Naive thymus-derived CD8-positive, alpha-beta T cell (primary cell): Measurements from ENCODE around the gene PEX11A. TPM values are rescaled to one million over a fixed set of nuclear protein-coding genes. Genes with fewer than 3 reads are reported as not detected.

Experiments used
- ATAC-seq, 2 donors: fragments of 150-1000 bp; cut with Tn5 transposase in 1 of 2; sonication (Bioruptor Pico), chemical (Tn5 transposase) in 1 of 2; 1 replicate in 1 of 2; 2 replicates in 1 of 2; pipeline ENCODE4 v1.10.0; 2021; ENCODE audit warnings: mild to moderate bottlenecking in 2 of 2, moderate library complexity in 2 of 2
- POLR2A ChIA-PET: fragments of 350-600 bp; sonication (Branson Sonifier 250); formaldehyde crosslinking; loops from one replicate; lab custom pipeline; 2021; ENCODE audit warnings: antibody characterized with exemption; lab: Charles Lee
- DNase-seq, 10 donors: peaks; one replicate each; pipeline versions ENCODE4 v3.0.0 to v3.0.0-alpha.2; 2020 to 2022
- H3K27ac Mint-ChIP-seq, 10 donors: one replicate each; pipeline ENCODE4 v1.8.0; 2020 to 2022; ENCODE audit warnings: mild to moderate bottlenecking in 10 of 10, mixed read lengths in 10 of 10, moderate library complexity in 4 of 10, inconsistent platforms in 1 of 10
- H3K27me3 Mint-ChIP-seq, 5 donors: one replicate each; pipeline ENCODE4 v1.8.0; 2021 to 2022; ENCODE audit warnings: mixed read lengths in 5 of 5
- H3K36me3 Mint-ChIP-seq, 3 donors: one replicate each; pipeline ENCODE4 v1.8.0; 2020 to 2022; ENCODE audit warnings: mixed read lengths in 3 of 3, mild to moderate bottlenecking in 2 of 3, inconsistent platforms in 1 of 3
- H3K4me1 Mint-ChIP-seq, 4 donors: one replicate each; pipeline ENCODE4 v1.8.0; 2021 to 2022; ENCODE audit warnings: mixed read lengths in 4 of 4
- H3K4me3 Mint-ChIP-seq, 10 donors: one replicate each; pipeline ENCODE4 v1.8.0; 2020 to 2022; ENCODE audit warnings: mild to moderate bottlenecking in 10 of 10, mixed read lengths in 10 of 10, moderate library complexity in 6 of 10, inconsistent platforms in 1 of 10
- H3K9me3 Mint-ChIP-seq, 9 donors: one replicate each; pipeline ENCODE4 v1.8.0; 2020 to 2022; ENCODE audit warnings: mixed read lengths in 9 of 9, mild to moderate bottlenecking in 3 of 9, inconsistent platforms in 1 of 9, moderate library complexity in 1 of 9
- polyA plus RNA-seq, 3 donors: library from polyadenylated mRNA; unstranded; fragments of 300-500 nt; fragmentation: Illumina TruSeq; gene quantifications; one replicate each; pipeline ENCODE4 v1.2.3, GENCODE V29; 2021
- total RNA-seq, 8 experiments: library from RNA in 2 of 8; stranded (reverse) in 2 of 8; gene quantifications; one replicate each; pipeline ENCODE4 v1.2.3 and lab custom pipeline; 2021 to 2026

Gene PEX11A
- total and polyA plus RNA-seq, 5 experiments from 2014 or later: 2.3 to 3.8 (median 2.7) TPM

GRCh38 chr15:89649716-89650115 lies 40.8 kb downstream of the PEX11A start:
- POLR2A ChIA-PET: no interaction called here
- peaks cover 7 to 13% (median 8%) of the 10 kb centered on the region in 4 donors for H3K4me1 Mint-ChIP-seq

DNA sequence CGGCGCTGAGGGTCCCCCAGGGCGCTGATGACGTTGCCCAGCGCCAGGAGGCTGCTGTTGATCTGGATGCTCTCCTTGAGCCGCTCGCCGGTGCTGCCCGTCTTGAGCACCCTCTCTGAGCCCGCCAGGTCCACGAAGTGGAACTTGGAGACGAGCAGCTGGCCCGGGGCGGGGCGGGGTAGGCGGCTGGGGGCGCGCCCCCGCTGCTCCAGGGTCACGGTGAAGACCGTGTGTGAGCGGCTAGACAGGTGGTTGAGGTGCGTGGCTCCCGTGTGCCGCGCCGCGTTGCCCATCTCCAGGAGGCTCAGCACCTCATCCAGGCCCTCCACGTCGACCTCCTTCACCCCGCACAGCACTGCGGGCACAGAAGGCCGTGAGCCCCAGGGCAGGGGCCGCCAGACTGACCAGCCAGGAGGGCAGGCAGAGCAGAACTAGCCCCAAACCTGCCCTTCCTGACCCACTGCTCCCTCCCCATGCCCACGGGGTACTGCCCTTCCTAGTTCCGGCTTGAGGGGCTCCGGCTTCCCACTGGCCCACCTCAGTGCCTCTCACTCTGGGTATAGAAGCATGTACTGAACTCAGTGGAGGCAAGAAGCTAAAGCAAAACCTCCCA lies 41.4 kb downstream of the PEX11A start:
- H3K4me3 Mint-ChIP-seq: no peak overlapping the region
- peaks cover 2 to 7% (median 3%) of the 10 kb centered on the region in 4 donors for H3K4me1 Mint-ChIP-seq
- H3K9me3 Mint-ChIP-seq: no peaks in the 10 kb centered on the region
- POLR2A ChIA-PET: no interaction called here
- DNase-seq: no peak
- no peak for ATAC-seq
- no peaks in the 10 kb centered on the region for H3K36me3 Mint-ChIP-seq
- H3K27me3 Mint-ChIP-seq: peaks cover 6 to 26% (median 19%) of the 10 kb centered on the region in 5 donors
- H3K27ac Mint-ChIP-seq: no peak overlapping the region

More at GRCh38 chr15:89649716-89650115, 40.8 kb downstream of the PEX11A start:
- no peak overlapping the region for H3K4me3 Mint-ChIP-seq
- H3K9me3 Mint-ChIP-seq: no peaks in the 10 kb centered on the region
- H3K27ac Mint-ChIP-seq: no peak overlapping the region
- DNase-seq: no peak
- no peak for ATAC-seq
- no peaks in the 10 kb centered on the region for H3K36me3 Mint-ChIP-seq
- H3K27me3 Mint-ChIP-seq: peaks cover 9 to 32% (median 25%) of the 10 kb centered on the region in 5 donors

GRCh38 chr15:89648106-89649012 lies 42.2 kb downstream of the PEX11A start:
- H3K4me1 Mint-ChIP-seq: peaks cover 2 to 5% (median 3%) of the 10 kb centered on the region in 4 donors
- no peaks in the 10 kb centered on the region for H3K36me3 Mint-ChIP-seq
- H3K27ac Mint-ChIP-seq: no peak overlapping the region
- peak overlapping the region in 1 of 10 donors; percentile 20 for H3K4me3 Mint-ChIP-seq
- no peak for ATAC-seq
- no peaks in the 10 kb centered on the region for H3K9me3 Mint-ChIP-seq
- no peak for DNase-seq
- POLR2A ChIA-PET: no interaction called here
- peaks cover 4 to 19% (median 12%) of the 10 kb centered on the region in 5 donors for H3K27me3 Mint-ChIP-seq

DNA sequence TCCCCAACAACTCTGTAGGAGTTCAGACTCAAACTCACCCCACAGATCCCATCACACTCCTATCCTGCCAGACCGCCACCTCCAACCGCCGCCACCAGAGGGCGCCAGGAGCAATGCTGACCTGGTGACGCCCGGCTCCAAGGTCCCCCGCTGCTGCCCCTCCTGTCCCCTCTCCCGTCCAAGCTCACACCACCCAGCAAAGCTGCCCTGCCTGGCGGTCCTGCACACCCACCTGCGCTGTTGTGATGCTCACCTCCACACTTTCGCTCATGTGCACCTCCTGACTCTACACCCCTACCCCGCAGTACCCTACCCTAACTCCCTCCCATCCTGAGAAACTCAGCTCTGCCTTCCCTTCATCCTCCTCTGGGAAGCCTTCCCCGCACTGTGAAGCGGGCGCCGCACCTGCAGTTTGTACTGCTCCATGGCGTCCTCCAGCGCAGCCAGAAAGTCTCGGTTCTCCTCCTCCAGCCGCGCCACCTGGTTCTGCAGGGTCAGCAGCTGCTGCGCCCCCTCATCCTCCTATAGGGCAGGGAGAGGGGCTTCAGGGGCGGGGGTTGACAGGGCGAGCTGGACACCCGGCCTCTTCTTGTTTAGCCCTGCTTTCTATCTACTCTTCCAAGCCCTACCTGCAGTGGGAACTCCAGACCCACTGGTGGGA lies 43.2 kb downstream of the PEX11A start:
- peak in 8 of 10 donors; percentile 23 to 48 (median 34) for DNase-seq
- H3K27ac Mint-ChIP-seq: peak overlapping the region in 1 of 10 donors; percentile 29
- H3K4me3 Mint-ChIP-seq: no peak overlapping the region
- peaks cover 0 to 10% (median 6%) of the 10 kb centered on the region in 5 donors for H3K27me3 Mint-ChIP-seq
- H3K4me1 Mint-ChIP-seq: peaks cover 0 to 5% (median 3%) of the 10 kb centered on the region in 4 donors
- no peaks in the 10 kb centered on the region for H3K36me3 Mint-ChIP-seq
- POLR2A ChIA-PET: no interaction called here
- no peak for ATAC-seq
- H3K9me3 Mint-ChIP-seq: no peaks in the 10 kb centered on the region

GRCh38 chr15:89646416-89647141 lies 44.0 kb downstream of the PEX11A start:
- ATAC-seq: no peak
- no peak overlapping the region for H3K27ac Mint-ChIP-seq
- no peaks in the 10 kb centered on the region for H3K9me3 Mint-ChIP-seq
- H3K4me3 Mint-ChIP-seq: no peak overlapping the region
- POLR2A ChIA-PET: no interaction called here
- peaks cover 0 to 5% (median 3%) of the 10 kb centered on the region in 4 donors for H3K4me1 Mint-ChIP-seq
- no peak for DNase-seq
- H3K27me3 Mint-ChIP-seq: peaks cover 0 to 3% (median 0%) of the 10 kb centered on the region in 5 donors
- no peaks in the 10 kb centered on the region for H3K36me3 Mint-ChIP-seq

DNA sequence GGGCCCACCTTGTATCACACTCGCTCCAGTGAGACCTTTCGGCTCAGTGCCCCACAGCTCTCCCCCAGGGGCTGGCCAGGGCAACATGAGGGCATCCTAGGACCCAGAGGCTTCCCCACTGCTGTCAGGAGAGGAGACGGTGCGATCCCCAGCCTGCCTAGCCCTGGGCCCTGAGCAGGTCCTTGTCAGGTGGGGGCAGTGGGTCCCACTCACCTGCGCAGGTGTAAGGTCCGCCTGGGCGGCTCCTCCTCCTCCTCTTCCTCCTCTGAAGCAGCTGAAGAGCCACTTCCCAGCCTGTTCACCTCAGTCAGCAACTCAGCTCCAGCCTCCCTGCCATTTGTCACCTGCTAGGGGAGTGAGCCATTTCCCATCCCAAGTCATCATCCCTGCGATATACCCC lies 44.9 kb downstream of the PEX11A start:
- H3K4me3 Mint-ChIP-seq: no peak overlapping the region
- ATAC-seq (no peak), DNase-seq (no peak)
- H3K4me1 Mint-ChIP-seq: peaks cover 0 to 5% (median 3%) of the 10 kb centered on the region in 4 donors
- POLR2A ChIA-PET: no interaction called here
- no peaks in the 10 kb centered on the region for H3K36me3 Mint-ChIP-seq
- no peak overlapping the region for H3K27ac Mint-ChIP-seq
- H3K9me3 Mint-ChIP-seq: no peaks in the 10 kb centered on the region
- H3K27me3 Mint-ChIP-seq: peaks cover 0 to 3% (median 0%) of the 10 kb centered on the region in 5 donors

DNA sequence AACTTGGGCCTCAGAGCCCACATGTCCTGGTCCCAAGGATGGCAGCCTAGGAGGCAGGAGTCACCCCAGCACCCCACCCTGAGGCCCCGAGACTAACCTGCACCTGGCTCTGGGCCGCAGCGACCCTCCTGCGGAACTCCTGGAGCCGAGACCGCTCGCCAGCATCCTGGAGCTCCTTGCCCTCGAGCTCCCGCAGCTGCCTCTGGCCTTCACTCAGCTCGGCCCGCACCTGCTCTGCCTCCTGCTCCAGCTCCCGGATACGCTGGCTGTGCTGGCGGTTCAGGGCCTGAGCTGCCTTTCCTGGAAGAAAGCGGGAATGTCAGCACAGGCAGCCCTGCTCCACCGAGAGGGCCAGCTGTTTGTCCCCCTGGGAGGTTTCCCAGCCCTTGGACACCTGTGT lies 48.4 kb downstream of the PEX11A start:
- peaks cover 0 to 2% (median under 1%) of the 10 kb centered on the region in 4 donors for H3K4me1 Mint-ChIP-seq
- DNase-seq (no peak), ATAC-seq (no peak)
- H3K9me3 Mint-ChIP-seq: no peaks in the 10 kb centered on the region
- POLR2A ChIA-PET: no interaction called here
- no peak overlapping the region for H3K4me3 Mint-ChIP-seq
- peaks cover 0 to under 1% (median 0%) of the 10 kb centered on the region in 5 donors for H3K27me3 Mint-ChIP-seq
- no peak overlapping the region for H3K27ac Mint-ChIP-seq
- H3K36me3 Mint-ChIP-seq: no peaks in the 10 kb centered on the region

DNA sequence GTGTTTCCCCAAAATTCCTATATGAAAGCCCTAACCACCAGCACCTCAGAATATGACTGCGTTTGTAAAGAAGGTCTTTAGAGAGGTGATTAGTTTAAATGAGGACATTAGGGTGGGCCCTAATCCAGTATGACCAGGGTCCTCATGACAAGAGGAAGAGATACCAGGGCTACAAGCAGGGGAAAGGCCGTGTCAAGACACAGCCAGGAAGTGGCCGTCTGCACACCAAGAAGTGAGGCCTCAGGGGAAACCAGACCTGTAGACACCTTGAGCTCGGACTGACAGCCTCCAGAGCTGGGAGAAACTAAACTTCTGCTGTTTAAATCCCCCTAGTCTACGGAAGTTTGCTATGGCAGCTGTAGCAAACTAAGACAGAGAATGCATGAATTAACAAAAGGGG lies 49.5 kb downstream of the PEX11A start:
- no peaks in the 10 kb centered on the region for H3K9me3 Mint-ChIP-seq
- H3K27ac Mint-ChIP-seq: no peak overlapping the region
- H3K4me1 Mint-ChIP-seq: no peaks in the 10 kb centered on the region
- POLR2A ChIA-PET: no interaction called here
- H3K27me3 Mint-ChIP-seq: no peaks in the 10 kb centered on the region
- H3K4me3 Mint-ChIP-seq: no peak overlapping the region
- no peaks in the 10 kb centered on the region for H3K36me3 Mint-ChIP-seq
- no peak for DNase-seq
- ATAC-seq: no peak

- no peaks in the 10 kb centered on the region for H3K4me1 Mint-ChIP-seq
- H3K36me3 Mint-ChIP-seq: no peaks in the 10 kb centered on the region
- H3K4me3 Mint-ChIP-seq: no peak overlapping the region
- no peaks in the 10 kb centered on the region for H3K27me3 Mint-ChIP-seq
- no peak overlapping the region for H3K27ac Mint-ChIP-seq
- ATAC-seq (no peak), DNase-seq (no peak)
- POLR2A ChIA-PET: no interaction called here
- peaks cover 0 to 2% (median 0%) of the 10 kb centered on the region in 9 donors for H3K9me3 Mint-ChIP-seq
These were observed 50.3 kb downstream of the PEX11A start for GRCh38 chr15:89640245-89640644.

- POLR2A ChIA-PET: no interaction called here
- Mint-ChIP-seq H3K36me3 (no peaks in the 10 kb centered on the region), H3K27ac (no peak overlapping the region), H3K27me3 (no peaks in the 10 kb centered on the region), H3K9me3 (peaks cover 0 to 2% (median 0%) of the 10 kb centered on the region in 9 donors), H3K4me1 (no peaks in the 10 kb centered on the region), H3K4me3 (no peak overlapping the region)
- ATAC-seq: no peak
- no peak for DNase-seq
These were observed 57.0 kb downstream of the PEX11A start for GRCh38 chr15:89633585-89633984.

- Mint-ChIP-seq H3K27ac (no peak overlapping the region), H3K36me3 (no peaks in the 10 kb centered on the region), H3K27me3 (no peaks in the 10 kb centered on the region), H3K4me3 (no peak overlapping the region), H3K4me1 (no peaks in the 10 kb centered on the region), H3K9me3 (peaks cover 0 to 2% (median 0%) of the 10 kb centered on the region in 9 donors)
- POLR2A ChIA-PET: no interaction called here
- ATAC-seq (no peak), DNase-seq (no peak)
These were observed 57.8 kb downstream of the PEX11A start for GRCh38 chr15:89632563-89633430.

DNA sequence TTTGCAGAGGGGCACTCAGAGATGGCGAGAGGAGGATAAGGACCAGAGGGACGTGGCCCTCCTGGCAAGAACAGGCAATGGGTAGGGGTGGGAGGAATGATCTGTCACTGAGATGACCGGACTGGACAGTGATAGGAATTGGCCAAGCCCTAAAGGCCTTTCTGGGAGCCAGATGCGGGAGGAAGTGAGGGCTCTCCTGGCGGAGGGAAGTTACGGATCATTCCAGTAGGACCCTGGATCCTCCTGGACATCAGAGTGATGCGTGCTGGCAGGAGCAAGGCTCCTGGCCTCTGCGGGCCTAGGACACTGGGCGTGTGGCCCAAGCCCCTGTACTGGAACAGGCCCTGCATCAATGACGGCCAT lies 58.7 kb downstream of the PEX11A start:
- Mint-ChIP-seq H3K4me3 (no peak overlapping the region), H3K9me3 (peaks cover 0 to 2% (median 0%) of the 10 kb centered on the region in 9 donors), H3K36me3 (no peaks in the 10 kb centered on the region), H3K4me1 (no peaks in the 10 kb centered on the region), H3K27ac (peak overlapping the region in 1 of 10 donors; percentile 50), H3K27me3 (no peaks in the 10 kb centered on the region)
- DNase-seq (no peak), ATAC-seq (no peak)
- POLR2A ChIA-PET: no interaction called here
